ENCODE measurements around the gene DOK3.

The DOK3 gene

DNA sequence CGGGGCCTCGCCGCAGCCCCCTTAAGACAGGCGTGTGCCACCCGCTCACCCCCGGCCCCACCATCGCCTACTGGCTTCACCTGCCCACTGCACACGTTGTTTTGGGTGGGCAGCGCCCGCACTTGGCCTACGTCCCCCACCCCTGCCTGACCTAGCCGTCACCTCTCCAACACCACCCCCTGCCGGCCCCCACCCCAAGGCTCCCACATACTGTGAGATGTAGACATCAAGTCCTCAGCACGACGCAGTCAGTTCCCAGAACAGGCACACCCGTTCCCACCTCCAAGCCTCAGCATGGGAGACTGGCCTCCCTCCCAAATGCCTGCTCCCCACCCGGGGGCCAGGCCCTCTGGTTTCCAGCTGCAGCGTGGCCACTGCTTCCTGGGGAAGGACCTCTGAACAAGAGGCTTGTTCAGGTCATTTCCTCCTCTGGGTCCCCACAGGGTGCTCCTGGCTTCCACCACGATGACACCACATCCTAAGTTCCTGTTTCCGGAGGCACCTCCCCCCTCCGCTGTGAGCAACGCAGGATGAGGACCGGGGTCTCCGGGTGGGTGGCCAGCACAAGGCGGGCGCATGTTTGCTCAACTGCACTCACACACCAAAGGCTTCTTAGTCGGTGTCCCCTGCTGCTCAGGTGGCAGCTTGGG lies 47.5 kb downstream of the DOK3 start:
- DNase-seq = no peak

DNA sequence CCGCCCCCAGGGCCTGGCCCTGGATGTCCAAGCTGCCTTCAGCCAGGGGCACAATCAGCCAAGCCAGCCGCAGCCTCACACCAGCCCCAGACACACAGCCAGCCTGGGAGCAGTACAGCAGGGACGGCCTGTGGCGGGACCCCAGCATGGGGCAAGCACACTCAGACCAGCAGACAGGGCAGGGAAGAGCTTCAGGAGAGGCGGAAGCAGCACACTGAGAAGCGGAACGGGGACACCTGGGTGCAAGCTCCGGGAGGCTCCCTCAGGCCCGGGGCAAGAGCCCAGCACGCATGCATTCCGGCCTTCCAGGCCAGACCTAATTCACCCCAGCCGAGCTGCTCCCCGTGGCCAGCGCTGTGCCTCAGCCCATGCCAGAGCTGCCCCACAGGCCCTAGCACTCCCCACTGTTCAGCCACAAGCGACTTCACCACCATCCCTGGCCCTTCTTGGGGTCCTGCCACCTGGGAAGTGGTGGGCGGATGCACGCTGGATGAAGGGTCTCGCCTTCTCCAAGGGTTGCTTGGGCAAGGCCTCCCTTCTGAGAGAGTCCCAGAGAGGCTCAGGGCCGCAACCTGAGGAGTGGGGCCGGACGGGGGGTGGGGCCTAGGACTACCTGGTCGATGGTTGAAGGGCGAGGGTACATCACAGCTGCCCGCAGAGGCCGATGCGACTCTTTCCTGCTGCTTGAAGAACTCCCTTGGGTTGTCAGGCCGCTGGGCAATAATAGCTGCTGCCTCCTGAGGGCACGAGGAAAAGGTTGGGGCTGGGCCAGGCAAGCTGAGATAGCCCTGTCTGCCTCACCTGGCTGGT lies 49.6 kb downstream of the DOK3 start:
- no peak for DNase-seq

- no peak for DNase-seq
Measured at GRCh38 chr5:177459357-177459756, 50.3 kb downstream of the DOK3 start.

GRCh38 chr5:177458912-177459350 lies 50.7 kb downstream of the DOK3 start:
- DNase-seq = peak; percentile 82

GRCh38 chr5:177457852-177458681 lies 51.6 kb downstream of the DOK3 start:
- DNase-seq = no peak

GRCh38 chr5:177456976-177457851 lies 52.4 kb downstream of the DOK3 start:
- peak; percentile 99 for DNase-seq

GRCh38 chr5:177456591-177456964 lies 53.0 kb downstream of the DOK3 start:
- no peak for DNase-seq

DNA sequence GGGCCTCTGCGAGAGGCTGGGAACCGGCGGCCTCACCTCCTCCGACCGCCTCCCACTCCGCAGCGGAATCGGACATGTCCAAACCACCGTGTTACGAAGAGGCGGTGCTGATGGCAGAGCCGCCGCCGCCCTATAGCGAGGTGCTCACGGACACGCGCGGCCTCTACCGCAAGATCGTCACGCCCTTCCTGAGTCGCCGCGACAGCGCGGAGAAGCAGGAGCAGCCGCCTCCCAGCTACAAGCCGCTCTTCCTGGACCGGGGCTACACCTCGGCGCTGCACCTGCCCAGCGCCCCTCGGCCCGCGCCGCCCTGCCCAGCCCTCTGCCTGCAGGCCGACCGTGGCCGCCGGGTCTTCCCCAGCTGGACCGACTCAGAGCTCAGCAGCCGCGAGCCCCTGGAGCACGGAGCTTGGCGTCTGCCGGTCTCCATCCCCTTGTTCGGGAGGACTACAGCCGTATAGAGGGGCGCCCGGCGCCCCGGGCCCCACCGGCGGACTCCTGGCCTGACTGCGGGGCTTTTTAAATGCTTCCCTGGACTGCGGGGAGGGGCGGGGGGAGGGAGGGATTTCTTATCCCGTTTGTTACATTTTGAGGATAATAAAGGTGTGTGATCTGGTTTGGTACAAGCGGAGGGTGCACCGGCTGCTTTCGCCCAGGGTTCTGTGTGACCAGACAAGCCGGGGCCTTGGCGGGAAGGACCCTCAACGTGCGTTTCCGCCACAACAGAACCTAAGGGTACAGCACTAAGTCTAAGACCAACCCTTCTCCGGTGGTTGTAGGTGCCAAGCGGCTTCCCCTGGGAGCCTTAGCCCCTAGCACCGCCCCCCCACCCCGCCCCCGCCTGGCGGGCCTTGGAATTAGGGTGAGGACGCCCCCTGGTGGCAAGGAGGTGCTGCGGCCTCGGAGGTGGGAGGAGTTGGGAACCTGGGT lies 53.7 kb downstream of the DOK3 start:
- peak; percentile 97 for DNase-seq

GRCh38 chr5:177455036-177455660 lies 54.5 kb downstream of the DOK3 start:
- peak; percentile 97 for DNase-seq

GRCh38 chr5:177454397-177455035 lies 55.1 kb downstream of the DOK3 start:
- DNase-seq = peak; percentile 96

GRCh38 chr5:177453852-177454396 lies 55.7 kb downstream of the DOK3 start:
- peak; percentile 76 for DNase-seq

GRCh38 chr5:177452688-177453638 lies 56.7 kb downstream of the DOK3 start:
- DNase-seq = peak; percentile 40

All from DMS53 (cell line).